ENCODE measurements around the gene PYGO2.
"Not testable (repeated sequence)": the region's sequence is repeated elsewhere in the genome, so short reads cannot be mapped to it uniquely, and the experiment has no call there.

PYGO2 gene

DNA sequence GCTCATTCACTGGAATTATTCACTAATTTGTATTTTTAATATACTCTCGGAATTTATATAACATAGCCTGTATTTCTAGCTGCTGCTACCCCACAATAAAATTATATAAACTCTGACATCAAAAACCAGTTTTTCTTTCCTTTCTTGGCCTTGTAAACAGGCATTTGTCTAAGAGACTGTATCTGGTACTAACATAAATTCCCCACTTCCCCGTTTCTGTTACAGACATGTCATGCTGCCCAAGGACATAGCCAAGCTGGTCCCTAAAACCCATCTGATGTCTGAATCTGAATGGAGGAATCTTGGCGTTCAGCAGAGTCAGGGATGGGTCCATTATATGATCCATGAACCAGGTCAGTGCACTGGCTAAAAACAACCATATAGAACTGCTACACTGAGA lies 16.2 kb upstream of the PYGO2 start:
- not testable (repeated sequence) for DNase-seq

DNA sequence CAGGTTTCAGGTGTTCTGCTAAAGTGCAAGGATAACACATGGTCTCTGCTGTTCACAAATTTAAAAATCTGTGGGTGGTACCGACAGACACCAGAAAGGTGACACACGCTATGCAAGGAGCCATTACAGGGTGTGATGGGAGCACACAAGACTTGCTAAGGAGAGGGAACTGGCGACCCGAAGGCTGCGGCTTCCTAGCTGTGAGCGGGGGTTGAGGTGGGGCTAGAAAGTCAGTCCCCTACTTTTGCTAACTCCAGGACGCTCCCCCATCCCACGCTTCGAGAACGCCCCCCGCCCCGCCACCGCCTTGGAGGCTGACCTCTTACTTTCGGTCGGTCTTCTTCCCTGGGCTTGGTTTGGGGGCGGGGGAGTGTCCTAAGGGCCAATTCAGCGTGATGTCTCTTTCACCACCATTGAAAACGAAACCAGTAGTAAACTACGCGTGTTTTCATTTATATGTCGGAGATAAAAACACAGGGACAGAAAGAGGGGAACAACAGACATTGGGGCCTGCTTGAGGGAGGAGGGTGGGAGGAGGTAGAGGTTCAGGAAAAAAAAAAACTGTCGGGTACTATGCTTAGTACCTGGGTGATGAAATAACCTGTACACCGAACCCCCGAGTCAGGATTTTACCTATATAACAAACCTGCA lies 14.0 kb upstream of the PYGO2 start:
- no peak for DNase-seq

DNA sequence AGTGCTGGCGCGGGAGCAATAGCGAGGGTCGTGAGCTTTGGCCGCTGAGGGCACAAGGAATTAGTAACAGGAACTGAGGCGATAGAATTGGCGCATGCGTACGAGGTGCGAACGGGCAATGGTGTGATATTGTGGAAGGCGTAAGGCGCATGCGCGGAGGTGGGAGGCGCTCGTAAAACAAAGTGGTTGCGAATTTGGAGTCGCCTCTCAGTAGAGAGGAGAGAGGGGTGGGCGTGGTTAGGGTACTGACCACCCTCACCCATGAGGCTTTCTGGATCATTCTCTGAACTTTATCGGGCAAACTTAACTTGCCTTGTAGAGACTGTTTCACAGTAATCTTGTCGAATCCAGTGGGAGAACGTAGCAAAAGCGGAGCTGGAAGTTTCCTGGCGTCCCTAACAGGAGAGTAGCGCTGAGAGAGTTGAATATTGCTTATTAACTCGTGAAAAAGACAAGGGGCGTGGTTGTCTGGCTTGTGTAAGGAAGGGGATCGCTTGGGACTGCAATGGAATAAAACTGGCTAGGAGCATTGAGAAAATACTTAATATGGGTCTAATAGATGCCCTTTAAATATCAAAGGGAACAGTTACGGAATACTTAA lies 13.3 kb upstream of the PYGO2 start:
- peak; percentile 98 for DNase-seq

DNA sequence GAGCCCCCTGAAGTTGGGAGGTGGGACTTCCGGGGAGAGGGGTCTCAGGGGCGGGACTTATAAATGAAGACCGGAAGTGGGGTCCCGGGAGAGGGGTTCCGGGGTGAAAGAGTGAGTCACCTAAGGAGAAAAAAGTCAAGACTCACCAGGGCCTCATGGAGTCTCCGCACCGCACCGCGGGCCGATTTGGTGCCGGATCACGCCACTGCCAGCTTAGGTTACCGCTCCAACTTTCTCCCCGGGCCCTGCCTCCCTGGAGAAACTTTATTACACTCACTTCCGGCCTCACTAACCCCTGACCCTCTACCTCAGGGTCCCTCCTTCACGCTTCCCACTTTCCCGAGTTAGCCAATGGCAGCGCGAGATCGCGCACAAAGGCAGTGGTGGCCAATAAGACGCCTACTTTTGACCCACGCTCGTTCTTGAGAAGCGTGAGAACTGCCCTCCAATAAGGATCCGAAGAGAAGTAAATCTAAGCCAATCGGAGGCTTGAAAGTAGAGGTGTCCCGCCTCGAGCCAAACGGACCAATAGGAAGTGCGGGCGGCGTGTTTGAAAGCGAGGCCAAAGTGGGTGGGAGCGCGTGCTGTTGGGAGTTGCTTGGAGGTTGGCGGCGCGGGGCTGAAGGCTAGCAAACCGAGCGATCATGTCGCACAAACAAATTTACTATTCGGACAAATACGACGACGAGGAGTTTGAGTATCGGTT lies 12.7 kb upstream of the PYGO2 start, which contains the start of gene CKS1B:
TSS of gene CKS1B (plus strand) at position 580 of the 706 bp plus-strand sequence. CDS start at position 645, 65 bp downstream.
- peak; percentile 100 for DNase-seq

DNA sequence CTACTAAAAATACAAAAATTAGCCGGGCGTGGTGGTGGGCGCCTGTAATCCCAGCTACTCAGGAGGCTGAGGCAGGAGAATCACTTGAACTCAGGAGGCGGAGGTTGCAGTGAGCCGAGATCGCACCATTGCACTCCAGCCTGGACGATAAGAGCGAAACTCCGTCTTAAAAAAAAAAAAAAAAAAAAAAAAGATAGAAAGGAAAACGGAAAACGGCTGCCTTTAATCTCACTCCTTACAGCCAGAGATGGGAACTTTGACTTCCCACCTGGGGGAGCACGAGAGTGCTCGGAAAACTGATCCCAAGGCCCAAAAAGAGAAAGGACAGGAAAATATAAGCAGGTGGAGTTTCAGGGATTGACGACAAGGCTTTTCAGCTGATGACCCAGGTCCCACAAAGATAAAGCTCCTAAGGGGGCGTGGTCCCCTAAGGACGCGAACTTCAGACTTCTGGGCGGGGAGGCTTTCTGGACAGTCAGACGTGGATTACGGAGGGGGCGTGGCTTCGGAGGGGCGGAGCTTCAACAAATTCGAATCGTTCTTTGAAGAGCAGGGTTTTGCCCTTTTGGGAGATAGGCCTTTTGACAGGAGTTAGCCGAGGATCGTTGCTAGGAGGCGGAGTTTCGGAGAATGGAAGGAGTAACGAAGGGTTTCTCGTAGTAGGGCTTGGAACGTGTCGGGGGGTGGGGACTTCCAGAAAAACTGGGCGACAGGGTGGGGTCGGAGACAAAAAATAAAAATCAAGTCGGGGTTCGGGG lies 11.9 kb upstream of the PYGO2 start:
- peak; percentile 93 for DNase-seq

DNA sequence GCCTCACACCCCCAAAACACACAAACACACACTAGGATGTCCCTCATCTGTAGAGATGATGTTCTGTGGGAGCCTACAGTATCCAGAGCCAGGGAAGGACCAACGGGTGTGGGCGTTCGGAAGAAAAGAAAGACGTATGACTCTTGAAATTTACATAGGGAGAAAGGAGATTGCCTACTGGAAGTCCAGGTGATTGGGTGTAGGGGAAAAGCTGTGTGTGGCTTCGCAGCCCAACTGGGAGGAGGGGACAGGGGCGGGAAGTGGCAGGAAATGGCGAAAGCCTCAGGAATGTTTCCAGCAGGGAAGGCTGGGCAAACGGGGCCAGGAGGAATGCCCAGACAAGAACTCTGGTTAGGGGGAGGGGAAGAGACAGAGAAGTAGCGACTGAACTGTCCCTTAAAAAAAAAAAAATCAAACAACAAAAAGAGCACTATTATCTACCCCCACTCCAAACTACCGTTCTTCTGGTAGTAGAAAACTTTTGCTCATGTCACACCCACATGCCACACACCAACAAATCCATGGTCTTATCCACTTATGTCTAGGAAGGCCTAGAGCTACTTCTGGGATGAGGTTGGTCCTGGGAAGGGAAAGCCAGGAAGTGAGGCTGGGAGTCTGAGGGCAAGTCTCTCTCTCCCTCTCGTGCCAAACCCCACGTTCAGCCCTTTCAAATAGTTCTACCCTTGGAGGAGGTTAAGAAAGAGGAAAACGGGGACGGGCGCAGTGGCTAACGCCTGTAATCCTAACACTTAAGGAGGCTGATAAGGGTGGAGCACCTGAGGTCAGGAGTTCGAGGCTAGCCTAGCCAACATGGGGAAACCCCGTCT lies 11.1 kb upstream of the PYGO2 start:
- DNase-seq: no peak

DNA sequence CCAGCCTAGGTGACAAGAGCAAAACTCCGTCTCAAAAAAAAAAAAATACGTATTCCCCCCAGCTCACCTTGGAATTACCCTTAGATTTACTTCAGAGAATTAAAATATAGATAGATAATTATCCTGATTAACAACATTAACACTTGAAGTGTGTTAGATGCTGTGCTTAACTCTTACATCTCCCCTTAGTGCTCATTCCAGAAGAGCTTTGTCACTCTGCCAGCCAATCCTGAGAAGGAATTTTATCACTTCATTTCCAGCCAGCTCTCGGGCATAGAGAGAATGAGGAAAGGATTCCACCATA lies 10.6 kb upstream of the PYGO2 start:
- DNase-seq: no peak

DNA sequence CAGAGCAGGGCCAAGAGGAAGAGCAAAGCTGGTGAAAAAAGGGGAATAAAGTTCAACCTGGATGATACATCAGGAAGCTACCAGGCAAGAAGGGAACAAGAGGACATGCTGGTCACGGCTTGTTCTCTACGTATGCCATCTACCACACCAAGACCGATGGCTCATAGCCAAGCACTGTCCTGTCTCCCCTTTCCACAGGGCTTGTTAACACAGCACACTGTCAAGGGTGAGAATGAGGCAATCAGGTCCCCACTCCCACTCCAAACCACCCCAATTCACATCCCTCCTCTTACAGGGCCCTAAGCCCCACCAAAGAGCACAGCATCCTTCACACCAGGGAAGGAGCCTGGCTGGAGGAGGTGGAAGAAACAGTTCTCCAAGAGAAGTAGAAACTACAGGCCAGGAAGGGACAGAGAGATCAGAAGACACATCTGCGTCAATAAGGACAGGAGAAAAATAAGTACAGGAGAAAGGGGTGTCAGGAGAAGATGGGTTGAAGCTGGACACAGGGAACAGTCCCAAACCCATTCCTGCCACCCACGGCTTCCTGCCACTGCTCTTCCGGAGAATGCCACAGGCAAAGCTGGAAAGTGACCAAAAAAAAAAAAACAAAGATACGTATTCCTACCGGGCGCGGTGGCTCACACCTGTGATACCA lies 9.9 kb upstream of the PYGO2 start:
- DNase-seq: no peak

DNA sequence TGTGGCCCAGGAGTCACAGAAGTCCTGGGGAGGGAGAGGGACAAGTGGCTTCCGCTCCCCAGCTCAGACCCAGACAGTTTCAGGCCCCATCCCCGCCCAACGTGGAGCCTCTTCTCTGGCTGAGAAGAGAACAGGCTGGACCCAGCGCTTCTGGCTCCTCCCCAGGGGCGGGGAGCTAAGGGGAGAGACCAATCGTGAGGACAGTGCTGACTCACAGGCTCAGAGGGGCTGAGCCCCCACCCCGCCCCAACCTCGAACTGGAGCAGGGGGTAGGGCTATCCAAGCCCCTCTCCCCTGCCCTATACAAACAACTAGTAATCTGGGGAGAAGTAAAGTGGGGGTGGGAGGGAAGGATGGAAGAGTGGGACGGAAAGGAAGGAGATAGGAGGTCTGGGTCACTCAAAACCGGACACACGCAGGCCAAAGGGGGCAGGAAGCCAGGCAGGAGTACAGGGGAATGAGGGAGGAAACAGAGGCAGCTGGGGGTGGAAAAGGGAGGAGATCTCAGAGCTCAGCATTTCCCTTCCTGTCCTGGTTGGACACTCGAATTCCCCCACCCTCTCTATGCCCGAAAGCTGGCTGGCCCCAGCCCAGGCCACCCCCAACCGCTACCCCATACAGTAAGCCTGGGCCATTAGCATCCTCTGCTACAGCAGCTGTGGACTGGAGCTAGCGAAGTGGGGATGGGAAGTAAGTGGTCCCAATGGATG lies 9.2 kb upstream of the PYGO2 start, which contains the start of gene SHC1:
TSS of gene SHC1 (minus strand) at position 117 of the 710 bp plus-strand sequence. CDS start 221 bp downstream, outside the sequence.
- DNase-seq: no peak

DNA sequence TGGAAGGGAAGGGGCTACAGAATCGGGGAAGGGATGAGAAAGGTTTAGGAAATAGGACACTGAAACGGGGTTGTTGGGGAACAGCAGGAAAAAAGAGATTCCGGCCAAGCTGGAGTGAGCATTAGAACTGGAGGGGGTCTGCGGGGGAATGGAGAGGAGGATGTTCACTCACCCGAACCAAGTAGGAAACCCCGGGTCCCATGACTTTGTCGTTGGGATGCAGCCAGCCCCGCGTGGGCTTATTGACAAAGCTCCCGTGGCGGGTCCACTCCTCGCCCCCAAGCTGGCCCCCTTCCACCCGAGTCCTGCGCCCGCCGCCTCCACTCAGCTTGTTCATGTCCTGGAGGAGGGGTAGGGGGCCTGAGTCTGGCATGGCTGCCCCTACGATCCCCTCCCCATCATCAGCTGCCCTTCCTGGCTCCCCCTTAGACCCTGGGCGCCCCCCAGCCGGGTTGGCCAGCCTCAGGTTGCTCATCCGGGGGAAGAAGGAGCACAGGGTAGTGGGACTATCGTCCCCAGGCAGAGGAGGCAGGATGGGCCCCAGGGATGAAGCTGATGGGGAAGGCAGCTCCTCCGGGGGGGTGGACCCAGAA lies 8.4 kb upstream of the PYGO2 start:
- no peak for DNase-seq

DNA sequence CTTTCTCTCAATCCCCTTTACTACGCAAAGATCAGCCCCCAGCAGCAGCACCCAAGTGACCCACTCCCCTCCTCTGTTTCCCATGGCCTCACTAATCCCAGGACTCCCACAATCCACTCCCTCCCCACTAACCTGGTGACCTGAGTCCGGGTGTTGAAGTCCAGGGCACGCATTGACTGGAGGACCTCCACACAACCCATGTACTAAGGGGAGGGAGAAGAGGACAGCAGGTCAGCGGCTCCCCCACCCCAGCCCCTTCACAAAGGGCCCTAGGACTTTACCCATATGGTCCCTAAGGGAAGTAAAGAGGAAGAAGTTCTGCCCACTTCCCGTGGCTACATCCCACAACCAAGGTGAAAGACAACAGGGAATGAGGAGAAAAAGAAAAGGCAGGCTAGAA lies 7.7 kb upstream of the PYGO2 start:
- DNase-seq: no peak

DNA sequence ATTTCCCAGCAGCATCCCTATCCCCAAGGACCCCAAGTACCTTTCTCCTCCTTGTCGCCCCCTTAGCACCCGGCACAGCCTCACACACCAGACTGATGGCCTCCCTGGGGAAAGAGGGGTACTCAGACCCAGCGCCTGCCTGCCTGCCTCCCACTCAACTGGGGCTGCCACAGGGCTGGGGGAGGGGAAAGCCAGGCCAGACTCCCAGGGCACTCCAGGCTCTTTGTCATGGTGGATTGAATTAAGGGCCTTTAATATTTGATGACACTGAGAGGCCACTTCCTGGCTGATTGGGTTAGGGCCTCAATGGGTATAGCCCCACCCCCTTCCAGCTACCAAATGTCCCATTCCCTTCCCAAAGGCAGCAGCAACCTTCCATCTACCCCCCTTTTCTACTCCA lies 7.1 kb upstream of the PYGO2 start:
- DNase-seq: no peak

DNA sequence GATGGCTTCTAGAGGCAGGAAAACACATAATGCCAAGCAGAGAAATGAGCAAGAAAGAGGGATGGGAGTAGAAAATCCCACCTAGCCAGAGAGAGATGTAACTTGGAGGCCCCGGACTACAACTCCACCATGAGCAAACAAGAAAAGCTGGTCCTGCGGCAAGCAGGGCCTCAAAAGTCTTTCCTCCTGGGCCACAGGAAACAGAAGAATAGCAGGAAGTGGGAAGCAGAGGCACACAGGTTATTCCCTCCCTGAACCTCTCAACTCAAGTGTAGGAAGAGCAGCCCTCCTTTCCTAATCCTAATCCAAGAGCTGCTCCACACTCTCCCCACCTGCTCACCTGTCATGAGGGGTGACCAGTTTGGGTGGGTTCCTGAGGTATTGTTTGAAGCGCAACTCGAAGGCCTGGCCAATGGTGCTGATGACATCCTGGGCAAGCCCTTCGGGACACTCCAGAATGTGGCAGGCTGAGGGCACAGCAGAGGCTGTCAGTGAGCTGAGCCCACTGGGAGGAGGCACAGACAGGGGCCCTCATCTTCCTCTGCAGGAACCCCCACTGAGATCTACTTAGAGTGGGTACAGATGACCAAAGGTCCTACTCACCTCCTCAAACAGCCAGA lies 5.9 kb upstream of the PYGO2 start:
- no peak for DNase-seq

DNA sequence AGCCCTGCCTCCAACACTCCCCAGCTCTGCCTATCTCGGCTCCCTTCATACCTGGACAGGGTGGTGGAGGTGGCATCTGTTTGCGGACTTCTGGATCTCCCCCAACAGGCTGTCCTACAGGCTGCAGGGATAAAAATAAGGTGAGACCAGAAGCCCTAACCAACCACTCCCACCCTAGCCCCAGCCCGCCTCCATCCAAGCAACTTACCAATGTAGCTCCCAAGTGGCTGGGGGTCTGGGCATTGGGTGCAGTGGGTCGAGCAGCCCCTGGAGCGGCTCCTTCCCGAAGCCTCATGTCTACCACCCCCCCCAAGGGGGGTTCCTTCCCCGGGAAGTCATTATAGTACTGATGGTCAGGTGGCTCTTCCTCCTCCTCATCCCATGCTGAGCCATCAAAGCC lies 4.5 kb upstream of the PYGO2 start:
- DNase-seq: no peak

DNA sequence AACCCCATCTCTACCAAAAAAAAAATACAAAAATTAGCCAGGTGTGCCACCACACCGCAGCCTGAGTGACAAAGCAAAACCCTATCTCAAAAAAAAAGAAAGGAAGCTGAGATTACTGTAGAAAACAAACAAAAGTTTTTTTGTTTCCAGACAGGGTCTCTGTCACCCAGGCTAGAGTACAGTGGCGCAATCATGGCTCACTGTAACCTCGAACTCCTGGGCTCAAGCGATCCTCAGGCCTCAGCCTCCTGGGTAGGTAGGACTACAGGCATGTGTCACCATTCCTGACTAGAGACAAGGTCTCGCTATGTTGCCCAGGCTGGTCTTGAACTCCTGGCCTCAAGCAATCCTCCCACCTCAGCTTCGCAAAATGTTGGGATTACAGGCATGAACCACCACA lies 2.8 kb upstream of the PYGO2 start:
- DNase-seq: no peak

DNA sequence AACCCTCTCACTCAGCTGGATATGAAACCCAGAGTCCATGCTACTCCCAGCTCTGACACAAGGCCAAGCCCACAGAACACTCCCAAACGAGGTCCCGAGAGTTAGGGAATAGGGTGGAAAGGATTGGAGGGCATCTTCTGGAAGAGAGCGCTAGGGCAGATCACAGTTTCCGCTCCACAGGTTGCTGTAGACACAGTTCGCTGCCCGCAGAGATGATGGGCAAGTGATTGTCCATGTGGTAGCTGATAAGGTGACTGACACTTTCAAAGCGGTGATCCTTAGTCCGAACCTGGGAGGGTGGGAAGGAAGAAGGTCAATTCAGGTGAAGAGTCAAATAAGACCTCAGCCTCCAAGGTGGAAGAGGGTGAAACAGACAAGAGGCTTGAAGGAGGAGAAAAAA lies 2.1 kb upstream of the PYGO2 start:
- DNase-seq: no peak

DNA sequence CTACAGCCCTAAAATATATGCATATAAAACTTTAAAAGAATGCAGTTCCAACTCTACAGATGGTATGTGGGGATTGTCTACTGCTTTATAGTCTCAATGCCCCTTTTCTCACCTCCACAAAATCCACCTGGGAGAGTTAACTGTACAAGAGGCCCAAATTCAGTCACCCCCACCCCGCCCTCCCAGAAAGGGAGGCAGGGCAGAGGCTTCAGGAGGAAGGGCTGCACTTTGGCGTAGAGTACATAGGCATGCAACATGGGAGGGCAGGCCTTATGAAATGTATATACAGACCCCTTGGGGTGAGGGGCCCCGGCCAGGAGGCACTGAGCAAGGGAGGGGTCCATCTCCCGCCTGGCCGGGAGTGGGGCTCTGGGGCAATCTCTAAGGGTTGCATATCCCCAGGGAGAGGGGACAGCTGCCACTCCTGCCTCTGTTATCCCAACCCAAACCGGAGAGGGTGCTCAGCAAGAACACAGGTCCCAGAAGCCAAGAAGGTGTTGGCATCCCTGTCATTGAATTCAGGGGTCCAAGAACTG lies 1.3 kb upstream of the PYGO2 start:
- no peak for DNase-seq

DNA sequence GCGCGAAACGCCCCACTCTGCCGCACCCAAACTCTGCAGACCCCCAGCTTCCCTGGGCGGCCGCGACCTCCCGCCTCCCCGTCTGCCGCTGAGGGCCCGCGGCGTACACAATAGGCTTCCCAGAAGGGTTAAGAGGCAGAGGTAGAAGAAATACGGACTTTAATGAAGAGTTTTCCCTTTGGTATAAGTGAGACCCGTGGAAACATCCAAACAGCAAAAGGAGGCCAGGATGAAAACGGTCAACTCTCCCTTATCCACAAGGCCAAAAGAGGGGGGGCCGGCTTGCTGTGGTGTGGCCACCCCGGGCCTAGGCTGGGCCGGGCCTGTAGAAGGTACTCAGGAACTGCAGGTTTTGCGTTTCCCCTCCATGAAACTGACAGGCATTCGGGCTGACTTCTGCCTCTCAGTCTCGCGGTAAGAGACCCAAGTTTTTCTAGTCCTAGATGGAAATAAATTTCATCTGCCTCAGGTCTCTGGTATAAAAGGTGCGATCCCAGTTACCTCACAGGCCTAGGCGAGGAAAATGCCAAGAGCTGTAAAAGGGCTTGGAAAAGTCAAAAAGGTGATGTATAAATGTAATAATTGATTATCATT lies 671 bp upstream of the PYGO2 start:
- DNase-seq: no peak

DNA sequence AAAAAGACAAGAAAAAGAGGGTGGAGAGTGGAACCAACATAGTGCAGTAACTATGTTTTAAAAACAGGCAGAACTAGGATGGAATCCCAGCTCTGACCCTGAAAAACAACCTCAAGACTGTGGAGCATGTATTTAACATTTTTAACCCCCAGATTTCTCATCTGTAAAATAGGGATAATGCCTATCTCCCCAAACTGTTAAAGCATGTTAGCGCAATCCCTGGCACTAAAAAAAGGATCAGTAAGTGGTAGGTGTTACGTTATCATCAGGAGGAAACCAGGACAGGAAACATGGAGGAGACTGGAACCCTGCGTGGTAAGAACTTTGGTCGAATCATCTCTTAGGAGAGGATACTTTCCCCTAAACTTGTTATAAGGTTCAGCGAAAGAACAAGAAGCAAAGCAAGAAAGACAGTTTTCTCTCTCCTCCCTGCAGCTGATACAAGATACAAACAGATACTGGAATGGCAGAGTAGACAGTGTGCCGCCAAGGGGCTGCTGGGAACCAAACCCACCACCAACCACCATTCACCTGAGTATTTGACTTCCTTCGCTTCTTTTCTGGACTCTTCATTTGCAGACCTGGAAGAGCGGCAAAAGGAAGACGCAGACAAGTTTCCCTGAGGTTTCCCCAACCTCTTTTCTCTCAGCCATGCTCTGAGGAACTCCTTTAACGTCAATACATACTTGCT lies 991 bp downstream of the PYGO2 start:
- no peak for DNase-seq

All from NCI-H187 treated with DMSO at 0.1 percent for 48 hours (cell line).